NCI-H1105 treated with DMSO at 0.1 percent for 48 hours (cell line): ENCODE measurements around the gene L3MBTL4.
"Not testable (repeated sequence)": the region's sequence is repeated elsewhere in the genome, so short reads cannot be mapped to it uniquely, and the experiment has no call there.

ENCODE experiments used
- DNase-seq: peaks from one replicate; lab custom pipeline; 2025; lab: John Stamatoyannopoulos, UW

The L3MBTL4 gene

DNA sequence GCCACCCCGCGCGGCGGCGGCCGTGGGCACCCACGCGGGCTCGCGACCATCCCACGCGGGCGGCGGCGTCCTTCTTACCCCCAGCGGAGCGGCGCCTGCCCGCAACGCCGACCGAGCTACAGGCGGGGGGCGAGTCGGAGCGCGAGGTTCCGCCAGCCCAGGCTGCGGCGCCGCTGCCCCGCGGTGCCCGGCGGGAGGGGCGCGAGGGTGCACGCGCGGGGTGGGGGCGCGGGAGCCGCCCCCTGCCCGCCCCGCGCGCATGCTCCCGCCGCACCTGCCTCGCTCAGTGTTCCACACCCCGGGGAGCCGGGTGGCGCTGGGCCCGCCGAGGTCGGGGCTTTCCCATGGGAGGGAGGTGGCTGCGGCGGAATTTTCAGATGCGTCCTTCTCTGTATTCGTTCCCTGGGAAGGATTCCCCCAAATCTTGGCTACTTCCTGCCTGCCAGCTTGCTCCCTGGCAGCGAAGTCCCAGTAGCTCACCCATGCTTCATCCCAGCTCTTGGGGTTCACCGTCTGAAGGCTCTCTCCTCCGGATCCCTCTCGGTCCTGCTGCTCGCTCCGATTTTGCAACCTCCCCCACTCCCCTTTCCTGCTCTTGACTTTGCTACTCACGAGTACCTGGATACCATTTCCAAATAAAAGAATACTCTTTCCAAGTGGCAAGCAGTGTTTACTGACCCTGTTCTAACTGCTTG lies at the start of gene L3MBTL4:
L3MBTL4 (minus strand) TSS at position 189 of the 695 bp plus-strand sequence. CDS start 103,286 bp downstream, outside the sequence.
- DNase-seq, result no peak

DNA sequence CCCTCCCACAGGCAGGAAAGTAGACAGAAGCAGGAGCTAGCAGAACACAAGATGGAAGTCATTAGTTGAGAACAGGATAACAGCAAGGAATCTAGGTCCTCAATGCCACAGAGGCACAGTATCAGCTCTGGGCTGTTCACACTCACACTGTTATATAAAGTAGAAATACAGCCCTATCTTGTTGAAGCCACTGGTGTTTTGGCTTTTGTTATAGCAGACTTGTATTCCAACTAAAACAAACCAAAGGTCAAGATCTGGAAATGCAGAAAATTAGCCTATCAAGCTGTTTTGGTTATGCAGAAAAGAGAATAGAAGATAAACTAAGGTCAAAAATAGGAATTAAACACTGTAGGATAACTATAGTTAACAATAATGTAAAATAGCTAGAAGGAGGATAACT lies 37.5 kb upstream of the L3MBTL4 start:
- no peak for DNase-seq

GRCh38 chr18:6449213-6449612 lies 34.5 kb upstream of the L3MBTL4 start:
- DNase-seq, result no peak

DNA sequence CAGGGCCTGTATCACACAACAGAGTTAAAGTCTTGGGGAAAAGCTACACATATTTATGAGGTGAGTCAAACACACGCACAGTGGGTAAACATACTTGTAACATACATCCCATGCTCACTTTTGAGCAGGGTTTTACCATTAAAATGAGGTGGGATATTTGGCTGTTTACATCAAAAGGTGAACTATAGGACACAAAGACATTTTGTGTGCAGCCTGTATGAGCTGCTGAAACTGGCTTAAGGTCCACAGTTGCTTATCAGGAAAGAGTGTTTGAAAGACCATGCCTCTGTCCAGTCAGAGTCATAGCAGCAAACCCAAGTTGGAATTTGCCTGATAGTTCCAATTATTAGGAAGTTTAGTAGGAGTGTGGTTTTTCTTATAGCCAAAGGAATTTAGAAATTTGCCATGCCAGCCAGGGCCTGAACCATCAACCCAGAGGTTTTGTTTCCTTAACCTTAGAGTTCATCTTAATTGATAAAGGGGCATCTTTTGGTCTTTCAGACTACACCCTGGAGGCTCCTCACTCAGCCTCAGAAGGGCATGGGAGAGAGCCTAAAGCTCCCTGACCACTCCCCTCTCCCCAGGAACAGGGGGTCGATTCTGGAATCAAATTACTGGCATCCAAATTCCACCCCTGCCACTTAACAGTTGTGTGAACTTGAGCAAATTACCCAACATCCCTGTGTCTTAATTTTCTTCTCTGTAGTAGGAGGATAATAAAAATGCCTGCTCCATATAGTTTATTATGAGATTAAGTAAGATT lies 29.9 kb upstream of the L3MBTL4 start:
- DNase-seq, result no peak

DNA sequence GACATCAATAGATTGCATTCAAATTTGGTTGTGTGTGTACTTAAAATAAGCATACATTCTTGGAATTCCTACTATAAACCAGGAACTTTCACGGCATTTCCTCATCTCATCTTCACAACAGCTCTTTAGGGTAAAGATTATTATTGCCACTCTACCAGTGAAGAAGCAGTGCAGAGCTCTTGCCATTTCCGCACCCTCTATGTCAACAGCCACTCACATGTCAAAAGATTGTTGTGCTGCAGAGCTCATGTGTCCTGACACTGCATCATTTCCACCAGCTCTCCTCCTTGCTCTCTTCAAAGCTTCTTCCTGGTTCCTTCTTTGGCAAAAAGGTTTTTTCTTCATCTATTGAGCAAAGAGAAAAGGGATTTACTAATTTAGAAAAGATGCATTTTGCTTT lies 26.5 kb upstream of the L3MBTL4 start:
- no peak for DNase-seq

- DNase-seq, result no peak
These were observed 23.5 kb upstream of the L3MBTL4 start for GRCh38 chr18:6437937-6438818.

GRCh38 chr18:6435731-6436130 lies 21.0 kb upstream of the L3MBTL4 start:
- no peak for DNase-seq

DNA sequence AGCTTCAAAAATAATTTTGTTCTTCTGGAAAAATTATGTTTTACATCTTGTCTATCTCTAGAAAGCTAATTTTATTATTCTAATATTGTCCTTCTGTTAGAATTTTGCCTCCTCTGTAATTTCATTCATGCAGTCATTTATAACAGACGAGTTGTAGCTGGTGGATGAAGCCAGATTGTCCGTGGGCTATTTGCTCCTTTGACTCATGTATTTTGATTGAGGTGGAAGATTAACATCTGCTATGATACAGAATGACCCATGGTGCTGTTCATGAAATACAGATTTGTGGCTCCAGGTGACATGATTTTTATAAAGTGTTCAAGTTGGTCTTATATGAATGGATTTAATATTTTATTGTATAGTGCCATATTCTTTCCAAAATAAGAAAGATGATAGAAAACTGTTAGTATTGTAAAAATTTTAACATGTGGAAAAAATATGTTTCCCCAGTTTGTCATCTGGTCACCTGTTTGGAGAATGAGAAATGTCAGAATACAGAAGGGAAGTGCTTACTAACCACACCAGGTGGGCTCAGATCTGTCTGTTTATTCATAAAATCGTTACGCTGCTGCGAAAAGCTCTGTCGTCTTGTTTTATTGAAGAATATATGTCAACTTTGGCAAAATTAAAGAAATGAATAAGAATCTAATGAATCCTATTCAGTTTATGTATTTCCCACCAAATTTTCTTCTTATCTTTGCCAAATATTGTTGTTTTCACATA lies 20.4 kb upstream of the L3MBTL4 start:
- DNase-seq, result no peak

- DNase-seq, result no peak
These were observed 19.8 kb upstream of the L3MBTL4 start for GRCh38 chr18:6434481-6434880.

DNA sequence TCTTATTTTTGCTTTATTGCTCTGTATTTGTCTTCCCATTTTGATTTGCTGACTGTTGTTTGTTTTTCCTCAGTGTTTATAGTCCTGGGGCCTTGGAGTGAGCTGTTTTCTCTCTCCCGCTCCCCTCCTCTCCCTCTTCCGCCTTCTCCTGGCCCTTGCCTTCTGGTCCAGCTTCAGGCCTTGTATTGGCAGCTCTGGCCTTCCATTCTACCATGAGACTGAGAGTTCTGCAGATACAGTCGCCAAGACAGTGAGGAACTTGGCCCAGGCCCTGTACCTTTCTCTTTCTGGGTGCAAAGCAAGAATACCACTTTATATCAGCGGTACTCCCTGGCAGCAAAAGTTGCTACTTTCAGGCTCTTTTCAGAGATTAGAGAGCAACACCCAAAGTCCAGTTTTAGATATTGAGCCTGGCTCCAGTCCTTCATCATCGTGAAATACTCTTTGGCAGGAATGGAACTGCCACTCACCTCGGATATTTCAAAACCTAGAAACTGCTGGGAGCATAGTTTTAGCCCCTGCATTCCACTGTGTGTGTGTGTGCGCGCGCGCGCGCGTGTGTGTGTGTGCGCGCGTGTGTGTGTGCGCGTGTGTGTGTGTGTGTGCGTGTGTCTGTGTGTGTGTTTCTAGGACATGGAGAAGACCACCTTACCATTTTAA lies 17.1 kb upstream of the L3MBTL4 start:
- no peak for DNase-seq

DNA sequence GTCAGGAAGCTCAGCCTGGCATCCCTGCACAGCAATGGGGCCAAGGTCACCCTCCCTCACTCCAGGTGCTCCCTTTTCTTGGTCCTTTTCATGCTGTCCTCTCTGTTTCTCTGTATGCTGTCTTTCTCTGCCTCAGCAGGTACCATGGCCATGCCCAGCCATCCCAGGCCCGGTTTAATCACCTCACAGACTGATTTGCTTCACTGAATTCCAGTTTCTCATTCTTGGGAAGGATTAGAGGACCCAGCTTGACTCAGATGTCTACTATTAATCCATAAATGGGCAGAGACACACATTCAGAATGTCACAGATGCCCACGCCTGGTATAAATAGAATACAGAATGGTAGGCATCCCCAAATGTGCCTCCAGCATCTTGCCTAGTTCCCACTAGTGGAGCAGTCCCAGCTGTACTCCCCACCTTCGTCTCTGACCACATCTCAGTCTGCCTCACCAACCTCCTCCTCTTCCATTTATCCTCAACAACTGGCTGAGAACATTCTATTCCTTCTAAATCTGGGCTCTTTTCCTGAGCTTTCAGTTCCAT lies 14.2 kb upstream of the L3MBTL4 start:
- no peak for DNase-seq

GRCh38 chr18:6427286-6427685 lies 12.6 kb upstream of the L3MBTL4 start:
- no peak for DNase-seq

- DNase-seq, result no peak
These were observed 8.6 kb upstream of the L3MBTL4 start for GRCh38 chr18:6423289-6423688.

- DNase-seq, result no peak
These were observed 491 bp downstream of the L3MBTL4 start for GRCh38 chr18:6414118-6414722.

DNA sequence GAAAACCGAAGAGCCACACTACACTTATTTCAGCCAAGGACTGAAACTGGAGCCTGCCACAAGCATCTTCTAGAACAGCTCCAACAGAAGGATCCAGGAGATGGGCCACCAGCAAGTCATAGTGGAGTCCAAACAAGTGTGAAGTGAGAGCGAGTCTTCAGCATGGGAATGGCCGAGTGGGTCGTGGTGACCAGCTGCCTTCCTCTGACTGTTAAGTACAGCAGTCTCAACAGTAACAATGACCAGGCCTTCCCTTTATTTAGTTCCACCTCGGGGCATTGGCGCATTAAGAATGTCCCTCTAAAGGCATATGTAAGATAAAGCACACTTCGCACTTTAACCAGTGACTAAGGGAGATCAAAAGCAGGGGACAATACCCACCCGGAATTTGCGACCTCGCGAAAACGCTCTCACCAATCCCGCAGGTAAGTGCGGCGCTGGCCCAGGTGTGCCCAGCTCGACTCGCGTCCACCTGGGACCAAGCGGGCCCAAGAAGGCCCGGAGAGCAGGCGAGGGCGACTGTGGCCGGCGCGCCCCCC lies 1.1 kb downstream of the L3MBTL4 start:
- no peak for DNase-seq

- DNase-seq, result no peak
These were observed 1.7 kb downstream of the L3MBTL4 start for GRCh38 chr18:6412933-6413472.

- no peak for DNase-seq
These were observed 3.3 kb downstream of the L3MBTL4 start for GRCh38 chr18:6411382-6411781.

DNA sequence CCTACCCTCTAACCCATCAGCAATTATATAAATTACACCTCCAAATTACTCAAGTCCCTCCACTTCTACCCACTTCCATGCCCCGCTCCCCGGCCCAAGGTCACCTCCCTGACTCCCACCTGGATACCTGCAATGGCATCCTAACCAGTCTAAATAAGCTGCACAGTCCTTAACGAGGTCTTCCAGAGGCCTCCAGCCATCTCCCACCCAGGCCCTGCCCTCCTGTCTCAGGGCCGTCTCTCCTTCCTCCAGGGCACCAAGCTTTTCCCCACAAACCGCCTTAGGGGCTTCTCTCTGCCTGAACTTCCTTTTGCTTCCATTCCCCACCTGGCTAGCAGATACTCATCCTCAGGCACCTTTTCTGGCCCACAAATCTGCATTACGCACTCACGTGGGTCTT lies 4.8 kb downstream of the L3MBTL4 start:
- no peak for DNase-seq

GRCh38 chr18:6408543-6408942 lies 6.2 kb downstream of the L3MBTL4 start:
- DNase-seq, result not testable (repeated sequence)

DNA sequence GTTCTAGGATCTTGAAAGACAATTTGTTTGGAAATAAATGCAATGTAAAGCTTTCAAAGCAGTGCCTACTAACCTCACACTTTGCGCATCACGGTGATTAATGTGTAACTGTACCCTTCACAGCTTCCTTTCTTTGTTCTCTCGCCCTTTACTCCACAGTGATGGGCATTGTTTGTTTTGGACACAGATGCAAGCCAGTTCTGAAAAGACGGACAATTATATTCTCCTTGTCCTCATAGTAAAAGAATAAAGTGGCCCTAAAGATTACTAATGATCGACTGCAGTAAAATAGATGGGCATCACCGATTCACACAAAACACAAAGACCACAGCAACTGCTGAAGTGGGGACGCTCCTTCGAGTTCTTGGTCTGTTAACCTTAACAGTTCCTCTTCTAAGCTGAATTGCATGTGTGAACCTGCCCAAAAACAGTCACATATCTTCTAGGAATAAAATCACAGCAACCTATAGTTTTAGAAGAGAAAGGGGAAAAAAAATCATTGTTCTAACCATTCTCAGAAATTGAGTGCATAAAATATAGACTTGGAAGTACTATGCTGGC lies 7.7 kb downstream of the L3MBTL4 start:
- no peak for DNase-seq
